NCI-H1417 (cell line): ENCODE data around the gene RPF1.
"Not testable (repeated sequence)": the region's sequence is repeated elsewhere in the genome, so short reads cannot be mapped to it uniquely, and the experiment has no call there.

Experiments
- DNase-seq, 3 experiments: peaks; one replicate each; lab custom pipeline; 2025; lab: John Stamatoyannopoulos, UW

RPF1 gene

GRCh38 chr1:84492726-84493125 is 13.7 kb downstream of the RPF1 start:
- no peak for DNase-seq

GRCh38 chr1:84493747-84494146 is 14.7 kb downstream of the RPF1 start:
- DNase-seq, result no peak

GRCh38 chr1:84496498-84496897 is 17.4 kb downstream of the RPF1 start:
- DNase-seq, result no peak

- no peak for DNase-seq
These were observed 18.7 kb downstream of the RPF1 start for GRCh38 chr1:84497631-84498275.

DNA sequence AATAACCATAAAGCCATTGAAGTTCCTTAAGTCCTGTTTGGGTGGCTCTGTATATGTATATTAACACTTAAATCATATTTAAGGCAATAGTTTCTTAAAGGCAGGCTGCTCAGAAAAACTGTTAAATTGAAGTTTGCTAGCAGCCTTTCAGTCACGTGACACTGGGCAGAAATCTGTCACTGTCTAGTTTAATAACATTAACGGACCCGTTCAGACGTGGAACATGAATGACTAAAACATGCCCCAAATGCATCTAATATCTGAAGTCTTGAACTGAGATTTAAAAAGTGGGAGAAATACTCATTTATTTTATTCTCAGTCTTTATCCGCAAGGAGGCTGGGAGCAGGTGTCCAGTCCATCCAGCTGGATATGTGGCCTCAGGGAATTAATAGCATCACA is 23.9 kb downstream of the RPF1 start:
- no peak for DNase-seq

DNA sequence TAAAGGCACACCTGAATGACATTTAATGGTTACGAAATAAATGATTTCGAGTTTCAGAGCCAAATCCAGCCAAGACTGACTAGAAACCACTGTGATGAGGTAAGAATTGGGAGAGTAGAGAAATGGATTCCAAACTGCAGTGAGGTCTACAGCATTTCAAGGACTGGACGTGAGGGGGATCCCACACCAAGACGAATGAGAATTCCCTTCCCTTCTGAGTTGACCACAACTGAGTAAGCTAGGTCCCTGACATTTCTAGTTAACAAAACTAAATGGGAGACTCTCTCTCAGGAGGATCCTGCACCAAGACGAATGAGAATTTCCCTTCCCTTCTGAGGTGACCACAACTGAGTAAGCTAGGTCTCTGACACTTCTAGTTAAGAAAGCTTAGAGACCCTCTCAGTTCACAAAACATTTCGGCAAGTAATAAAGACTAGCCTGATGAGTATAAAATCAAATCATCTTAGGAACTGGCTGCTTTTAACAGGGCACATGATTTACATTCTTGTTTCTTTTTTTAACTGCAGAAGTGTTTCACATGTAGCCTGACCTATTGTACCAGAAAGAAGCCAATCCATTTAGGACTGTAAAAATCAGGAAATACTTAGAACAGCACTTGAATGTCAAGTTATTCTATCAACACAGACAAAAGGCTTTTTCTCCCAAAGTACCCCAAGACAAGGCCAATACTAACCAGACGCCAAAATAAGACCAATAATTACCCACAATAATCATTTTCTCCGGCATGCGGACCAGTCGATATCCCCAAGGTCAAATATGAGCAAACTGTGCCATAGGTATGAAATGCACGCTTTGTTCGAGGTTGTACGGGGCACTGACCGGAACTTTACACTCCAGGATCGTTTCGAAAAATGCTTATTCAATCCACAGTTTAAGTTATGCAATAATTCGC is 25.8 kb downstream of the RPF1 start:
- peak in 2 of 3 experiments; percentile 33 to 36 for DNase-seq

DNA sequence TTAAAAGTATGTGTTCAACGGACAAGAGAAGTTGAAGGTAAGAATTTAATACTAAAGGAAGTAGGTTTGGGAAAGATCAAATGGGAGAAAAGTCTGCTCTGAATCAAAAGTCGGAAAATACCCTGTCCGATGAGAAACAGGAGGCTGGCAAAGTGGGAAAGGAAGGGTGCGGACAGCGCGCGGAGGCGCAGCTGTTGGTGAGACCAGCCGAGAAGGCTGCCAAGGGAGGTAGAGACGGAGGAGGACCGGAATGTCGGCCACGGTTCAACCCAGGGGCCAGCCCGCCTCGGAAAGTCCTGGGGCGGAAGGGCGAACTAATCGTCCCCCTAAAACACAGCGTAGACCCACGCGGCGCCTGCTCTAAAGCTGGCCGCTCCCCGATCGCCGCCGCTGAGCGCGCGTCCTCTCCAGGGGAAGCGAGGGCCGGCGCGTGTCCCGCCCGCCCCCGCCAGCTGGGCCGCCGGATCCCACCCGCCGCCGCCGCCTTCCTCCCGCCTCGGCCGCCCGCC is 26.5 kb downstream of the RPF1 start:
- DNase-seq, result peak in 2 of 3 experiments; percentile 83 to 92

DNA sequence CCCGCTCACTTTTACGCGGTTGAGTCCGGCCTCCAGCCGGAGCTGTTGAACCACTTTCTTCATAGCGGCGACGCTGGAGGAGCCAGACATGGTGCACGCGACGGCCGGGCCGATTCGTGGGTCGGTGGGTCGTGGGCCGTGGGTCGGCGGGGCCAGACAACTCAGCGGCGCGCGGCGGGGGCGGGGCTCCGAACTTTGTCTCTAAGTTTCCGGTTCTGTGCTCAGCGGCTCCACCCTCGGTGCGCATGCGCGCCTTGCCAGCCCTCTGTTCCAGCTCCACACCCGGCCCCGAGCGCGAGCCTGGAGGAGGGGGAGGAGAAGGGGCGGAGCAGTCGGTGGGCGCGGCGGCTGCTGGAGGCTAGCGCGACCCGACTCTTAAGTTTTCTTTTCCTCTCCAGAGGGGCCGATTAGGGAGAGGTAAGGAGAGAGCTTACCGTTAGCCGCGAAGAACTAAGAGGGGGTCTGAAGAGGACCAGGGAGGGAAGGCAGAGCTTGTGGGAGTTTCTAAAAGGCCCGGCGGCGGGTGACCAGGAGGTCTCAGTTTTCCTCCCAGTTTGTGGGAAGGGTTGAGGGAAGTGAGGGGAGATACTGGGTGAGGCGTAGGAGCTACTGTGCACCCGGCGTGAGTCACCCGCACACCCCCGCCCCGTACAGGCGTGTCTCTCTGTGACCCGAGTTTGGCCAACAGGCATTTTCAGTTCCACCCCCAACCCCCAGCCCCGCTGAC is 27.1 kb downstream of the RPF1 start, which contains the start of the genes GNG5 and SPATA1:
Gene GNG5 (minus strand): TSS at position 580 of the 727 bp plus-strand sequence. CDS start 490 bp downstream, at position 90.
Gene SPATA1 (plus strand): TSS at position 385 of the 727 bp plus-strand sequence. CDS start 9,974 bp downstream, outside the sequence.
- peak; percentile 95 to 97 (median 95) for DNase-seq

- DNase-seq, result peak in 1 of 3 experiments; percentile 29
These were observed 27.8 kb downstream of the RPF1 start for GRCh38 chr1:84506729-84507453.

- DNase-seq, result not testable (repeated sequence)
These were observed 28.8 kb downstream of the RPF1 start for GRCh38 chr1:84507887-84508286.

- DNase-seq, result no peak
These were observed 29.4 kb downstream of the RPF1 start for GRCh38 chr1:84508510-84508909.

- no peak for DNase-seq
These were observed 30.0 kb downstream of the RPF1 start for GRCh38 chr1:84509029-84509428.

DNA sequence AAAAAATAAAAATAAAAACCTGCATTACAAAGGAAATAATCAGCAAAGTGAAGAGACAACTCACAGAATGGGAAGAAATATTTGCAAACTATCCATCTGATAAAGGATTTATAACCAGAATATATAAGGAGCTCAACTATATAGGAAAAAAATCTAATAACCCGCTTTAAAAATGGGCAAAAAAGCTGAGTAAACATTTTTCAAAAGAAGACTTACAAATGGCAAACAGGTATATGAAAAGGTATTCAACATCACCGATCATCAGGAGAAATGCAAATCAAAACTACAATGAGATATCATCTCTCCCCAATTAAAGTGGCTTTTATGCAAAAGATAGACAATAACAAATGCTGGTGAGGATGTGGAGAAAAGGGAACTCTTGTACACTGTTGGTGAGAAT is 31.1 kb downstream of the RPF1 start:
- DNase-seq, result no peak

- DNase-seq, result no peak
These were observed 31.6 kb downstream of the RPF1 start for GRCh38 chr1:84510668-84511067.

GRCh38 chr1:84524590-84524989 is 45.5 kb downstream of the RPF1 start:
- no peak for DNase-seq

- DNase-seq, result peak in 1 of 3 experiments; percentile 9
These were observed 46.7 kb downstream of the RPF1 start for GRCh38 chr1:84525779-84526178.

GRCh38 chr1:84538599-84538998 is 59.5 kb downstream of the RPF1 start:
- DNase-seq, result no peak

DNA sequence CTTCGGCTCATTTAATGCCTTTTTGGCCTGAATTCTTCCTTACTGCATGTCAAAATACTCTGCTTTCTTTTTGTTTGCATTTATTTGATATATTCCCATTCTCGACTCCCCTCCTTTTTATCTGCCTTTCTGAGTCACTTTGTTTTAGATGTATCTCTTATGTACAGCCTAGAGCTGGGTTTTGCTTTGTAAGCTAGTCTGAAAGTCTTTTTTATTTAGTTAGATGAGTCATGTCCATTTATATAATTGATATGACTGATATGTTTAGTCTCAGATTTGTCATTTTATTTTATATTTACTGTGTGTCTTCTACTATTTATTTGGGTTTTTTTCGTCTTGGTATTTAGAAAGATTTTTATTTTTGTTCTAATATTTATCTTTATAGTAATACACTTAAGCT is 60.9 kb downstream of the RPF1 start:
- DNase-seq, result no peak

DNA sequence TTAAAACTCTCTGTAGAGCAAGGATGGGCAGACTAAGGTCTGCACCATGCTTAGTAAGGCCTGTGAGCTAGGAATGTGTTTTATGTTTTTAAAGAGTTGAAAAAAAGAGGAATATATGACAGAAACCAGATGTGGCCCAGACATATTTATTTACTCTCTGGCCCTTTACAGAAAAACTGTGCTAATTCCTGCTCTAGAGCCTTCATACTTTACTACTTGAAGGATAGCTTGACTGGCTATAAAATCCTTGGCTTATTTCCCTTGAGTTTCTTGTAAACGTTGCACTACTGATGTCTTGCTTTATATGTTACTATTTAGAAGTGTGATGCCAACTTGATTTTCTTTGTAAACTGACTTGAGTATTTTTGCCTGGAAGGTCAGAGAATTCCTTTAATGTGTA is 61.7 kb downstream of the RPF1 start:
- DNase-seq, result no peak

GRCh38 chr1:84541679-84542078 is 62.6 kb downstream of the RPF1 start:
- peak in 1 of 3 experiments; percentile 10 for DNase-seq
